GM21737 (cell line): Measurements from ENCODE around the gene ELP5.

Experiments used
- ATAC-seq: cut with Tn5 transposase; IDR thresholded peaks from one replicate; pipeline ENCODE4 v1.9.1; 2021; ENCODE audit warnings: mild to moderate bottlenecking, moderate library complexity; ENCODE audit not compliant: unreplicated experiment

Gene ELP5

DNA sequence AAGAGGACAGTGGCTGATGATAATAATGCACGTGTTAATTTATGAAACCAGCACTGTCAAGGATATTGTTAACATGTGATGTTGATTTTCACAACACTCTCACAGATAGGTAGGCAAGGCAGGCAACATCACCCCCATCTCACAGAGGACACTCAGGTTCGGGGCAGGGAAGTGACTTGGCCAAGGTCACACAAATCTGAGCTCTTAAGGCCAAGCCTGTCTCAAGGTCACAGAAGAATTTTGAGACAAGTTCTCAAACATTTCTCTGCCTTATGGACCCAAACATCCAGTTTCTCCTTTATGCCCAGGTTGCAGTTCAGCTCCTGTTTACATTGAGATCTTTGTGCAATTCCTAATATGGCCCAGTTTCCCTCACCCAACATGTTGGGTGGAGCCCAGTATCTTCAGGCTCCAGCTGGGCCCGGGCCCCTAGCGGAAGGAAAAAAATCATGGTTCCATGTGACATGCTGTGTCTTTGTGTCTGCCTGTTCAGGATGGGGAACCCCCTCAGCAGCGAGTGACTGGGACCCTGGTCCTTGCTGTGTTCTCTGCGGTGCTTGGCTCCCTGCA lies 30.8 kb downstream of the ELP5 start:
- no peak for ATAC-seq

- ATAC-seq: no peak
Observed at GRCh38 chr17:7283471-7284216, 31.6 kb downstream of the ELP5 start.

GRCh38 chr17:7284911-7285310 lies 32.9 kb downstream of the ELP5 start:
- no peak for ATAC-seq

DNA sequence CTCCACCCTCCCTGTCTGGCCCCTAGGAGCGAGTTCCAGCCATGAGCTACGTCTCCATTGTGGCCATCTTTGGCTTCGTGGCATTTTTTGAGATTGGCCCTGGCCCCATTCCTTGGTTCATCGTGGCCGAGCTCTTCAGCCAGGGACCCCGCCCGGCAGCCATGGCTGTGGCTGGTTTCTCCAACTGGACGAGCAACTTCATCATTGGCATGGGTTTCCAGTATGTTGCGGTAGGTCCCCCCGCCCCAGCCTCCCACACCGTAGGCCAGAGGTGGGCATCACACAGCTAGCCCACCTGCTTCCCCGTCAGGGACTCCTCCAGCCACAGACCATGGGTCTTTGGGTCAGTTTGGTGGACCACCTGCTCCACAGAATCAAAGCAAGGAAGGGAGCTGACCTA lies 33.7 kb downstream of the ELP5 start:
- ATAC-seq: no peak

DNA sequence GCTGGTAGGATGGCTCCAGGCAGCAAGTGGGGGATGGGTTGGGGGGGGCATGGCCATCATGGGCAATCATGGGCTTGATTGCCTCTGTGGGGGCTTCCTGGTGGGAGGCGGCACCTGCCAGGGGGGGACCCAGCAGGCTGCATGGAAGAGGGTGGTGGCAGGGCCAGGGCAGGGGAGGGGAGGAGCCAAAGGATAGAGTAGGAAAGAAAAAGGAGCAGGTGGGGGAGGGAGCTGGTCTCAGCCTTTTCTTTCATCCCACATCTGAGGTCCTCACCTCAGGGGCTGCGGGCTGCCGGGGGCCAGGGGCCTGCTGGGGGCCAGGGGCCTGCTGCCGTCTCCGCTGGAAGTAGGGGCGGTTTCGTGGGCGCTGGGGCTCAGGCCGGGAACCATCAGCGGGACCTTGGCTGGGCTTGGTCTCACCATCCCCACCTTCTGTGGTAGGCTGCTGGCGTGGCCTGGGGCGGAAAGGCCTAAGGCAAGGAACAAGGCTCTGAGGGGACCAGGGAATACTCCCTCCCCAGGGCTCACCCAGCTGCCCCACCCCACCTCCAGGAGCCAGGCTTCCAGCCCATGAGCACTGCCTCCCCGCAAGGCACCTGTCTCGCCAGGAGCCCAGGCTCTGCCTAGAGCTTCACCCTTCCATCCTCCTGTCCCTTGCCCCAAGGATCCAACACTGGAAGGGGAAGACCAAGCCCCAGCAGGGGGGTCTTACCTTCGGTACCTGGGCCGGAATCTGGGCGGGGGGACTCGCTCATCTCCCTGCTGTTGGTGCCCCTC lies 37.4 kb downstream of the ELP5 start:
- ATAC-seq: no peak

GRCh38 chr17:7290166-7290565 lies 38.2 kb downstream of the ELP5 start:
- no peak for ATAC-seq

DNA sequence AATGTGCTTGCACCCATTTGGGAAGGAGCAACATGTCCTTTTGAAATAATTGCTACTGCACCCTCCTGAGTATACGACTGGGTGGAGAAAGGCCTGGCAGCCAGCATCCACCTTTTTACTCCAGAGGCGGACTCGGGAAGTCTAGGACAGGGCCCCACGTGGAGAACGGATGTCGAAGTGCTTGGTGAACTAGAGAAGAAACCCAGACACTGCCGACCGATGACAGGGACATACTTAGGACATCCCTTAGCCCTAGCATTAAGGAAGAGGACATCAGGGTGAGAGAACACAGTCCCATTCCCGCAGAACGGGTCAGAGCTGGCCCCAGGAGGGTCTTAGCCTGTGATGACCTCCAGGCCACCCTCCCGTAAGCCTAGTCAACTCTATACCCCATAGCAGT lies 38.7 kb downstream of the ELP5 start:
- no peak for ATAC-seq

DNA sequence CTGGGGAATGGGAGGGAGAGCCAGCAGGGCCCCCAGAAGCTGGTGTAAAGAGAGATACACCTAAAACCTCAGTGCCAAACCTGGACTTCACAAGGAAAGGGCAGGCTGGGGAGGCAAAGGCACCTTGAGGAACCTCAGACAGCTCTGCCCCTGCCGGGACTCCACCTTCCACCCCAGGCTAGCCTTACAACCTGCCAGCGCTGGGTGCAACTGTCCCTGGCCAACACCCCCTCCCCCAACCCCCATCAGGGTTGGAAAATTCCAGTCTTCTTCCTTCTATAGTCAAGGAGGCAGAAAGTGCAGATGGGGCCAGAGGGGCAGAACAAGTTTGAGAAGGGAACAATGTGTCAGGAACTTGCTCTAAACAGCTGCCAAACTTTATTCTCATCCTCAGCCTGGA lies 40.2 kb downstream of the ELP5 start:
- no peak for ATAC-seq

DNA sequence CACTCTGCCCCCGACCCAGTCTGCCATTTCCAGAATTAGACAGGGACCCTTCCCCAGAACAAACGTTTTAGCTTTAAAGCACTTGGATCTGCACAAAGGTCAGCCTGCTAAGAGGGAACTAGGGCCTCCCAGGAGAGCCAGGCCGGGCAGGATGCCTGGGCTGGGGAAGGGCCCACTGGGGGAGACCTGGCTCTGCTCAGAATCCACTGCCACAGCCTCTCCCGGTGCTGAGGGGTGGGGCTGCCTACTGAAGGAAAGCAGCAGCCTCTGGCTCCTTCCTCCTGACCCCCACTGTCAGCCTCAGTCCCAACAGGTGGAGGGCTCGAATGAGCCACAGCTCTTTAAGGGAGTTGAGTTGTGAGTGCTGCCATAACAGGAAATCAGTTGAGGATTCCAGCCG lies 40.7 kb downstream of the ELP5 start:
- ATAC-seq: no peak

GRCh38 chr17:7293159-7293558 lies 41.1 kb downstream of the ELP5 start:
- ATAC-seq: no peak

GRCh38 chr17:7293816-7294613 lies 42.0 kb downstream of the ELP5 start:
- ATAC-seq: no peak

DNA sequence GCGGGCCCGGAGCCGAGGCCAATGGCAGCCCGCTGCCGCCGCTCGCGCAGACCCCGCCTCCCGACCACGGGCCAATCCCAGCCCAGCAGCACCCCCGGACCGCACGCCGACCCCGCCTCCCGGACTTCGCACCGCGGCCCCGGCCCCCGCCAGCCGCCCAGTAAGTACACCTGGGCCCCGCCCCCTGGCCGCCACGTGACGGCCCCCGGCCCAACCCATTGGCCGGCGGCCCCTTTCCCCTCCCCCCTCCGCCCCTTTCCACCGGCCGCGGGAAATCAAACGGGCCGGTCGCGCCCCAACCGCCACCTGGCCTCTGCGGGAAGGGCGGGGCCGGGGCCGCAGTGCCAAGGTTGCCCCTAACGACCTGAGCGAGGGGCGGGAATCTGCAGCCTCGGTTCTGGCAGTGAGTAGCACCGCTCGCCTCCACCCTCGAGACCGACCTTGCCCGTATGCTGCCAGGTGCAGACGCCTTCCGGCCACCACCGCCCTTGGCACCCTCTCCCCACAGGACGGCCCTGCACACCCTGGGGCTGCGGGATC lies 42.7 kb downstream of the ELP5 start, which contains the start of gene YBX2:
Gene YBX2, minus strand, starts transcription at position 26 of the 540 bp plus-strand sequence. CDS start 139 bp downstream, outside the sequence.
- no peak for ATAC-seq

DNA sequence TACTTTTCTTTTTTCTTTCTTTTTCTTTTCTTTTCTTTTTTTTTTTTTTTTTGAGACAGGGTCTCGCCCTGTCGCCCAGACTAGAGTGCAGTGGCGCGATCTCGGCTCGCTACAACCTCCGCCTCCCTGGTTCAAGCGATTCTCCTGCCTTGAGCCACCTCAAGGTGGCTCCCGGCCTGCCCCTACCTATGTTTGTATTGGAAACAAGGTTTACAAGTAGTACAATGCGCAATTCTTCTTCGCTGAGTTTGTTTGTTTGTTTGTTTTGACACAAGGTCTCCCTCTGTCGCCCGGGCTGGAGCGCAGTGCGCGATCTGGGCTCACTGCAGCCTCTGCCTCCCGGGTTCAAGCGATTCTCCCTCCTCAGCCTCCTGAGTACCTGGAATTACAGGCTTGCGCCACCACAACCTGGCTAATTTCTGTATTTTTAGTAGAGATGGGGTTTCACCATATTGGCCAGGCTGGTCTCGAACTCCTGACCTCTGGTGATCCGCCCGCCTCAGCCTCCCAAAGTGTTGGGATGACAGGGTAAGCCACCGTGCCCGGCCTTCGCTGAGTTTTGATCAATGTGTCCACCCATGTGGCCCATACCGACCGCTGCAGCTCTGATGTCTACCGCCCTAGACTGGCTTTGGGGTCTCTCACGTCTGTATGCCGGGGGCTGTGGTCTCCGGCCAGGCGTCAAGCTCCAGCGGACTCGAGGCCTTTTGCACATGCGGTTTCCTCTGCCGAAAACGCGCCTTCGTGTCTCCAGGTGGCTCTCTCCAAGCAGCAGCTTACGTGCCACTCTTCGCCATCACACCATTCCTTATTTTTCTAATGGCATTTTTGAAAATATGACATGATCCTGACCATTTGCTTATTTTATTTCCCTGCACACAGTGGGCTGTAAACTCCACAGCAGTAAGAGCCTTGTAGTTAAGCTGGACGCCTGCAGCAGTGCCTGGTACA lies 43.5 kb downstream of the ELP5 start:
- no peak for ATAC-seq

DNA sequence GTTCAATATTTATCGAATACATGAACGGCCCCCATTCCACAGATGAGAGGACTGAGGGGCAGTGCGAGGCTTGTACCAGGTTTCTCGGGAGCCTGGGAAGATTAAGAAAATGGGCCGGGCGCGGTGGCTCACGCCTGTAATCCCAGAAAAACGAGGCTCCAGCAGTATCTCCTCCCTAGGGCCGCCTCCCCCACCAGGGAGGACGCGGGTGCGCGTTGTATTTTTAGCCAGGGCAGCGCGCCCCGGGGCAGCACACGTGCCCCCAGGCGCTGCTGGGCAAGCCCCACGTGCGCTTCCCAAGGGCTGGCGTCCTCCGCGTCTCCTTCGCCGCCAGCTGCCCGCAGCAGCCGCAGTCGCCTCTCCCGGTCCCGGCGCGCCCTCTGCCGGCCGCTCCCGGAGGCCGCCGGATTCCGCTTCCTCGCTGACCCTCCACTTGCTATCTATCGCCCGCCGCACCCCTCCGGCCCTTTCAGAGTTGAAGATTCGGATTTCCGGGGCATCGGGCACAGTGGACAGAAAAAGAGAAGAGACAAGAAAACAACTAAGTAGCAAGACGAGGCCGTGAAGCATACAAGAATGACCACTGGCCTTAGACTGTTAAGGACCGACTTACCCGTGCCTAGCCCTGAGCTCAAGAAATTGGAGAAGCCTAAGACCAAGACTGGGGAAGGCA lies 44.3 kb downstream of the ELP5 start:
- ATAC-seq: no peak

- no peak for ATAC-seq
Observed at GRCh38 chr17:7304179-7304578, 52.2 kb downstream of the ELP5 start.

DNA sequence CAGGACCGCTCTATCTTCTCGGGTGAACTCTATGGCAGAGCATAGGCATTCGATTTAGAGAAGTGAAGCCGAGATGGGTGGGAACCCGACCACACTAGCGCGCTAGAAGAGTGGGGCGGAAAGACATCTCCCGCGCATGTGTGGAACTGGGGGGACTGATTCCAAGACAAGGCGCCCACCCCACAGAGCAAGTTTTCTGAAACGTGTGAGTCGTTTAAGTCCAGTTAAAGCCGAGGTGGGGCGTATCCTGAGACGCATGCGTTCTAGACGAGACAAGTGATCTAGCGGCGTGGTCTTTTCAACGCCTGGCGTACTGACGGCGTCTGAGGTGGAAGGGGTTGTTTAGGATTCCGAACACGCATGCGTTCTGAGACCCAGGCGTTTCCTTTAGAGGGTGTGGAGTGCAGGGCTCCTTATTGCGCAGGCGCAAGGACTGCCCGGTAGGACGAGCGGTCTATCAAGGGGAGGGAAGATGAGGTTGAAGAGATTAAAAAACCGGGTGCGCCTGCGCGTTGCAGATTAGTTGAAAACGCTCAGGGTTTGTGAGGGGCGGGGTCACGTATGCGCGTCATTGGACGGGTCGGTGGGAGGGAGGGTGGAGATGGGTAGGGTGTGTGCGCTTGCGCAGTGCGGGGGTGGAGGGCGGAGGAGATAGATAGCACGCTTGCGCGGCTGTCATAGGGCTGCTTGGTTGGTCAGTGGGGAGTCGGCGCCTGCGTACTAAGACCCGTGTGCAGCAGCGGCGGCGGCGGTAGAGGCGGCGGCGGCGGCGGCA lies 55.1 kb downstream of the ELP5 start, which contains the start of gene EIF5A:
Gene EIF5A, plus strand, starts transcription at position 718 of the 775 bp plus-strand sequence. CDS start 2,008 bp downstream, outside the sequence.
- peak; percentile 67 for ATAC-seq

DNA sequence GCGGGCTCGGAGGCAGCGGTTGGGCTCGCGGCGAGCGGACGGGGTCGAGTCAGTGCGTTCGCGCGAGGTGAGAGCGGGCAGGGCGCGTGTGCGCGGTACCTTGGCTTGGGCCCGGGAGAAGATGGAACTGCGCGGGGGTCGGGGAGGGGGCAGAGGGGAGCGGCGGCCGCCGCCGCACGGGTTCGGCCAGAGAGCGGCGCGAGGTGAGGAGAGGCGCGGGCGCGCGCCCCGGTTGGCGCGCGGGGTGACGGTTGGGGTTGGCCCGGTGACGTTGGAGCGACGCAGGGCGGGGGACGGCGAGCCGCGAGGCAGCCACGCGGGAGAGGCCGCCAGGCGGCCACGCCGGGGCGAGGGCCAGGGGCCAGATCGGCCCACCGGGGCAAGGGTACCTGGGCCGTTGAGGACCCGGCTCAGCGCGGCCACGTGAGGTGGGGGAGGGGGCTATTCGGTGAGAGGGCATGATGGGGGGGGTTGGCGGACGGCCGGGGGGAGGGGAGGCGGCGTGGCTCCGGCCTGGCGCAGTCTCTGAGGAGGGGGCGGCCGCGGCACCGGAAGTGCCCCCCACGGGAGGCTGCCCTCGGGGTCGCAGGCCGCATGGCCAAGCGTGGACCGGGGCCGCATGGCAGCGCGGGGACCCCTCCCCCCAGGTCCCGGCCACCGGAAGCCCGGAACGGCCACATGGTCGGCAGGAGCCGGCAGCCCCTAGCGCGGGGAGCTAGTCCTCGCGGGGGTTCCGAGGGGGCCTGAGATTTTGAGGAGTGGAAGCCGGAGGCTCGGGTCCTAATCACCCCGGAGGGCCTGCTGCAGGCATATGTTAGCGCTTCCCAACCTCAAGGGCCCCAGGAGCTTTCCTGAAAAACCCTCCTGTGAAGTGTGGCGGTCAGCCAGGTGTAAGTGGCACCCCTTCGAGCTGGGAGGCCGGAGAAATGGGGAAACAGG lies 55.9 kb downstream of the ELP5 start:
- peak; percentile 2 for ATAC-seq
